Activated T-cell treated with anti-CD3 and anti-CD28 coated beads for 24 hours (primary cell): ENCODE measurements around the gene EIF2AK3.
"Not testable (repeated sequence)": the region's sequence is repeated elsewhere in the genome, so short reads cannot be mapped to it uniquely, and the experiment has no call there.

Source experiments
- DNase-seq: peaks from one replicate; pipeline ENCODE4 v3.0.0-alpha.2; 2020; ENCODE audit warnings: low read depth

Gene EIF2AK3

GRCh38 chr2:88636026-88636425 lies 8.8 kb upstream of the EIF2AK3 start:
- no peak for DNase-seq

- DNase-seq: no peak
These were observed 5.3 kb upstream of the EIF2AK3 start for GRCh38 chr2:88632569-88632968.

GRCh38 chr2:88628571-88628939 lies 1.3 kb upstream of the EIF2AK3 start:
- DNase-seq: no peak

GRCh38 chr2:88627856-88628570 lies 749 bp upstream of the EIF2AK3 start:
- peak; percentile 72 for DNase-seq

- peak; percentile 31 for DNase-seq
These were observed 851 bp downstream of the EIF2AK3 start for GRCh38 chr2:88626171-88627054.

- DNase-seq: no peak
These were observed 2.8 kb downstream of the EIF2AK3 start for GRCh38 chr2:88624477-88624876.

GRCh38 chr2:88623831-88624465 lies 3.3 kb downstream of the EIF2AK3 start:
- not testable (repeated sequence) for DNase-seq

GRCh38 chr2:88622307-88622706 lies 5.0 kb downstream of the EIF2AK3 start:
- DNase-seq: no peak

- no peak for DNase-seq
These were observed 5.8 kb downstream of the EIF2AK3 start for GRCh38 chr2:88621432-88621831.

- no peak for DNase-seq
These were observed 7.2 kb downstream of the EIF2AK3 start for GRCh38 chr2:88620015-88620414.

- no peak for DNase-seq
These were observed 11.4 kb downstream of the EIF2AK3 start for GRCh38 chr2:88615822-88616221.

- no peak for DNase-seq
These were observed 12.6 kb downstream of the EIF2AK3 start for GRCh38 chr2:88614497-88615157.

GRCh38 chr2:88613921-88614320 lies 13.3 kb downstream of the EIF2AK3 start:
- no peak for DNase-seq

- DNase-seq: no peak
These were observed 19.1 kb downstream of the EIF2AK3 start for GRCh38 chr2:88608184-88608583.

GRCh38 chr2:88607416-88607815 lies 19.8 kb downstream of the EIF2AK3 start:
- no peak for DNase-seq

GRCh38 chr2:88606371-88607030 lies 20.8 kb downstream of the EIF2AK3 start:
- no peak for DNase-seq

- DNase-seq: no peak
These were observed 24.1 kb downstream of the EIF2AK3 start for GRCh38 chr2:88603146-88603545.

- no peak for DNase-seq
These were observed 25.2 kb downstream of the EIF2AK3 start for GRCh38 chr2:88602022-88602421.

- DNase-seq: no peak
These were observed 26.0 kb downstream of the EIF2AK3 start for GRCh38 chr2:88601286-88601685.

GRCh38 chr2:88600038-88600465 lies 27.2 kb downstream of the EIF2AK3 start:
- peak; percentile 51 for DNase-seq

GRCh38 chr2:88599527-88599926 lies 27.7 kb downstream of the EIF2AK3 start:
- no peak for DNase-seq

- no peak for DNase-seq
These were observed 30.1 kb downstream of the EIF2AK3 start for GRCh38 chr2:88597168-88597567.
